Activated CD4-positive, alpha-beta T cell treated with anti-CD3 and anti-CD28 coated beads for 1 hour (primary cell): ENCODE data around the gene WDR18.
"Not testable (repeated sequence)": the region's sequence is repeated elsewhere in the genome, so short reads cannot be mapped to it uniquely, and the experiment has no call there.

ENCODE experiments used
- DNase-seq: peaks from one replicate; pipeline ENCODE4 v3.0.0-alpha.2; 2020

Gene WDR18

DNA sequence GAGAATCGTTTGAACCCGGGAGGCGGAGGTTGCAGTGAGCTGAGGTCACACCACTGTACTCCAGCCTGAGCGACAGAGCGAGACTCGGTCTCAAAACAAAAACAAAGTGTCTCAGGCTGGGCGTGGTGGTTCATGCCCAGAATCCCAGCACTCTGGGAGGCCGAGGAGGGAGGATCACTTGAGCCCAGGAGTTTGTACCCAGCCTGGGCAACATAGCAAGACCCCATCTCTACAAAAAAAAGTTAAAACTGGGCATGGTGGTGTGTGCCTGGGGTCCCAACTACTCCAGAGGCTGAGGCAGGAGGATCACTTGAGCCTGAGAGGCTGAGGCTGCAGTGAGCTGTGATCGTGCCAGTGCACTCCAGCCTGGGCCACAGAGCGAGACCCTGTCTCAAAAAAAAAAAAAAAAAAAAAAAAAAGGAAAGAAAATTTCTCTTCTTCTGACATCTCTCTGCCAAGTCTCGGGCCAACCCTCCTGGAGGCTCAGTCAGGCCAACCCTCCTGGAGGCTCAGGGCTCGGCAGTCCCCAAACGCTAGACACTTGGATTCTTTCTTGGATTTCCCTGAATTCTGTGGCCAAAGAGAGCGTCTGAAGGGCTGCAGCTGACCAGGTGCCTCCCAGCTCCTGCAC is 32.0 kb upstream of the WDR18 start:
- DNase-seq: no peak

GRCh38 chr19:952680-953444 is 31.3 kb upstream of the WDR18 start:
- DNase-seq: no peak

DNA sequence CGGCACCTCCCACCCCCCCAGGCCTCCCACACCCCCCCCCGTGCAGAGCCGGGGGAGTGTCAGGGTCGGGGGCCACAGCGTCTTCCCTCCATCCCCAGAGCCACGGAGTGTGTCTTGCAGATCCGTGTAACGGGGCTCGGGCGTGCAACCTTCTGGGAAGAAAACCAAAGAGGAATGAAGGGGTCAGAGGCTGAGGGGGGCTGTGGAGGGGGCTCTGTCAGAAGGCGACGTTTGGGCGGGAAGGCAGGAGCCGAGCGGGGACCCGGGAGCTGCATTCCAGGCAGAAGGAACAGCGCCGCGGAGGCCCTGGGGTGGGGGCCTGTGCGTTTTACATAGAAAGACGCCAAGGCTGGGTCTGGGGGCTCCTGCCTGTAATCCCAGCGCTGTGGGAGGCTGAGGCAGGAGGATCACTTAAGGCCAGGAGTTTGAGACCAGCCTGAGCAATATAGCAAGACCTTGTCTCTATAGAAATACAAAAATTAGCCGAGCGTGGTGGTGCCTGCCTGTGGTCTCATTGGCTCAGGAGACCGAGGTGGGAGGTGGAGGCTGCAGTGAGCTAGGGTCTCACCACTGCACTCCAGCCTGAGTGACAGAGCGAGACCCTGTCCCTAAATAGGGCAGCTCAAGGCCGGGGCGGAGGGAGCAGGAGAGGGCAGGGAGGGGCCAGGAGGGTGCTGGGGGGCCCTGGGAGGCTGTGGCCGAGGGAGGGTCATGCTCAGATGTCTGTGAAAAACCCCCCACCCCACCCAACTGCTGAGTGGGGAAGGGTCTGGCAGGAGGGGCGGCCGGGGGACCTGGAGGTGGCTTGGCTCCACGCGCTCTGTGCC is 30.5 kb upstream of the WDR18 start:
- DNase-seq: no peak

GRCh38 chr19:954272-954671 is 29.9 kb upstream of the WDR18 start:
- no peak for DNase-seq

- DNase-seq: no peak
Observed at GRCh38 chr19:954672-955494, 29.3 kb upstream of the WDR18 start.

DNA sequence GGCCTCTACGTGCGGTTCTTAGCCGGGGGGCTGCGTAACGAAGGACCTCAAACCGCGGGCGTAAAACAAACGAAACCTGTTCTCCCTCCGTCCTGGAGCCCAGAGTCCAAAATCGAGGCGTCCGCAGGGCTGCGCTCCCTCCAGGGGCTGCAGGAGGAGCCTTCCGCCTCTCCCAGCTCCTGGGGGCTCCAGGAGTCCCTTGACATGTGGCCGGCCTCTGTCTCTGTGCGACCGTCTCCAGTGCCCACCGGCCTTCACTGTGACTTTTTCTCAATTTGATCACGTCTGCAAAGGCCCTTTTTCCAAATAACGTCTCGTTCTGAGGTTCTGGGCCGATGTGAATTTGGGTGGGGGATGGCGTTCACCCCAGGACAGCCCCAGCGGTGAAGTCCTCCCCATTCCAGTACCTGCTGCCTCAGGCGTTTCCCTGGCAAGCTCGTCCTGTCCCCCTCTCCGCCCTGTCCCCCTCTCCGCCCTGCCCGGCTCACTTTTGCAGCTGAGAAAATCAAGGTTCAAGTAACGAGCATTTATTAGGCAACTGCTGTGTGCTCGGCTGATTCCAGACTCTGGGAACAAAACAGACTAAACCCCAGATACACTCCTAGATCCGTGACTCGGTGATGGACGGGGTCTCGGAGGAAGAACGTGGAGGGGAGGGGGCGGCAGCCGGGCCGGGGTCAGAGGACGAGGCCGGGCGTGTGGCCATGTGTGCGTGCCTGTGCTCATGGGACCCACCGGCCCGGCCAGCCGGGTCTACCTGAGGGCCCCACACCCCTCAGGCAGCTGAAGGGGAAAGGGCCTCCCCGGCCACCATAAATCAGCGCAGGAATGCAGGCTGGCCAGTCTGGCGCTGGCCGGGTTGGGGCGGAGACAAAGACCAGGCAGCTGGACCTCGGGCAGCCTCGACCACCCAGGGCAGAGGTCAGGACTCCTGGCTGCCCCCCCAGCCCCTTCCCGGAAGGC is 28.1 kb upstream of the WDR18 start:
- no peak for DNase-seq

DNA sequence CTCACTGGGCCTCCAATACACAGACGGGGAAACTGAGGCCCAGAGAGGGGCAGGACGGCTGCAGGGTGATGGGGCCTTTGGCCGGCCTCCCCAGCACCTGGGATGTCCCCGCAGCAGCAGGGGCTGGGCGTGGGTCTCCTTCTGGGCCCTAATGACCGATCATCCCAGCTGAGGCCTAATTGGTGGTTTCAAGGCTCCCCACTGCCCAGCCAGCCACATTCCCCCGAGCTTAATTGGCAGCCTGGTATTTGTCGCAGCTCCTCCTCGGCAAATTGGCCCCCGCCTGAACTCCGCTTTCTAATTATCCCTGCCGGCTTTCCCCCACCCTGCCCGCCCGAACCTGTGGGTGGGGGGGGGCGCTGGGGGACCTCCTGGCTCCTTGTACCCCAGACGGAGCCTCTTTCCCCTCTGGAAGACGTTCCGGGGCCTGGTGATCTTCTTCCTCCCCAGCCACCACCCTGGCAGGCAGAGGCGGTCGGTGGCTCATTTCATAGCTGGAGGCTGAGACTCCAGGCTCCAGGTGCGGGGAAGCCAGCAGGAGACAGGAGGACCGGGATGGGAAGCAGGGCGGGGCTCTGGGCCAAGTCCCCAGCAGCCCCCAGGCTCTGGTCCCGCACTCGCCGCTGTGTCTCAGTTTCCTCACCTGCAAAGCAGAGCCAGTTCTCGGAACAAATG is 27.2 kb upstream of the WDR18 start:
- no peak for DNase-seq

GRCh38 chr19:957578-957977 is 26.6 kb upstream of the WDR18 start:
- DNase-seq: not testable (repeated sequence)

DNA sequence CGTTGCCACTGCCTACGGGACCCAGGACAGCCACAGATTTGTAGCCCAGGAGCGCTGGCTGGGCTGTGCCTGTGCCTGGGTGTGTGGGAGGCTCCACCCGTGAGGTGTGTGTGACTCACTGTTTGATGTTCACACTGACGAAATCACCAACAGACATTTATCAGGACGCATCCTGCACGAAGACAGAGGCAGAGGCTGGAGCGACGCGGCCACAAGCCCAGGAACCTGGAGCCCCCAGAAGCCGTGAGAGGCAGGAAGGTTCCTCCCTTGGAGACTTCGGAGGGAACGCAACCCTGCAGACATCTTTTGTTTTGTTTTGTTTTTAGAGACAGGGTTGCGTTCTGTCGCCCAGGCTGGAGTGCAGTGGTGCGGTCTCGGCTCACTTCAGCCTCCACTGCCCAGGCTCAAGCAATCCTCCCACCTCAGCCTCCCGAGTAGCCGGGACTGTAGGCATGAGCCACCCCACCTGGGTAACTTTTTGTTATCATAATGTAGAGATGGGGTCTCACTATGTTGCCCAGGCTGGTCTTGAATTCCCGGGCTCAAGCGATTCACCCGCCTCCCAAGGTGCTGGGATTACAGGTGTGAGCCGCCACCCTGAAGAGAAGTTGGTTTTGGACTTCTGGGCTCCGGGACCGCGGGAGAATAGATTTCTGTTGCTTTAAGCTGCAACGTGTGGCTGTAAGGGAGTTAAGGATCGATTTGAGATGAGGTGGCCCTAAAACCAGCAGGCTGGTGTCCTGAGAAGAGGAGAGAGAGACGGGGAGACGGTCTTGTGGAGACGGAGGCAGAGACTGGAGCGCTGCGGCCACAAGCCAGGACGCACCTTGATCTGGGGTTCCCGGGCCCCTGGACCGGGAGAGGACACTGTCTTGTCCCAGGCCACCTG is 24.9 kb upstream of the WDR18 start:
- DNase-seq: no peak

GRCh38 chr19:960020-960419 is 24.1 kb upstream of the WDR18 start:
- DNase-seq: no peak

DNA sequence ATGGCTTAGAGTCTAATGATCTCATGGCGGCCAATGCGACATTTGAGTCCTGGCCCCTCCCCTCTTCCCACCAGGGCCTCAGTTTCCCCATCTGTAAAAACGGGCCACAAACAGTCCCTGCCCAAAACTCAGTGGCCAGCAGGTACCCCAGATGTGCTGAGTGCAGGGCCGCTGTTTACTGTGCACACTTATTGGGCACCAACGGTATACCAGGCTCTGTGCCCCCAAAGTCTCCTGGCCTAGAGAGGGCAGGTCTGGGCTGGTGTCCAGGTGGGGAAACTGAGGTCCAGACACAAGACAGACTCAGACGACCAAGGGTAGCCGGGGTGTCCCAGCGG is 23.6 kb upstream of the WDR18 start:
- DNase-seq: no peak

DNA sequence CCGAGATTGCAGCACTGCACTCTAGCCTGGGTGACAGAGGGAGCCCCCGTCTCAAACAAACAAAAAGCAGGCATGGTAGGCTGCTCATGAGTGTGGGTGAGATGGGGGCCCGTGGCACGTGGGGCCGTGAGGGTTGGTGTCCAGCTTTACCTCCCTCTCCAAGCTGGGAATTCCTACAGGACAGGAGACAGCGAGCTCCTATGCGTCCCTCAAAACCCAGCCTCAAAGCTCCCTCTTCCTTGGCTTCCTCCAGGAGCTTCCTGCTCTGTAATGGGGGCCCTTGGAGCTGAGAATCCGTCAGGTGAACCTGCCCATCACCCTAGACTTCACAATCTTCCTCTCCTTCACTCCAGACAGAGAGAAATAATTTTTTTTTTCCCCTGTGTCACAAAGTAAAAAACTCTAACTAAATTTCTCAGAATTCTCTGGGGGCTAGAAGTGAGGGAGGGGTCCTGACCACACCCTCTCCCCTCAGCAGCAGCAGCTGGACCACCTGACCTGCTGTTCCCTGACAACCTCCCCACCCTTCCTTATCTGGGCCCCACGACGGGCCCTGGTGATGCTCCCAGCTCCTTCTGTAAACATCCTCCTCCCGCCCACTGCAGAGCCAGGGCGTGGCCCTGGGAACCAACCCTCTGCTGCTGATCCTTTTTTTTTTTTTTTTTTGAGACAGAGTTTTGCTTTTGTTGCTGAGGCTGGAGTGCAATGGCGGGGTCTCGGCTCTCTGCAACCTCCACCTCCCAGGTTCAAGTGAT is 22.1 kb upstream of the WDR18 start:
- no peak for DNase-seq

- DNase-seq: no peak
Observed at GRCh38 chr19:962683-963400, 21.3 kb upstream of the WDR18 start.

- DNase-seq: no peak
Observed at GRCh38 chr19:963486-963951, 20.6 kb upstream of the WDR18 start.

DNA sequence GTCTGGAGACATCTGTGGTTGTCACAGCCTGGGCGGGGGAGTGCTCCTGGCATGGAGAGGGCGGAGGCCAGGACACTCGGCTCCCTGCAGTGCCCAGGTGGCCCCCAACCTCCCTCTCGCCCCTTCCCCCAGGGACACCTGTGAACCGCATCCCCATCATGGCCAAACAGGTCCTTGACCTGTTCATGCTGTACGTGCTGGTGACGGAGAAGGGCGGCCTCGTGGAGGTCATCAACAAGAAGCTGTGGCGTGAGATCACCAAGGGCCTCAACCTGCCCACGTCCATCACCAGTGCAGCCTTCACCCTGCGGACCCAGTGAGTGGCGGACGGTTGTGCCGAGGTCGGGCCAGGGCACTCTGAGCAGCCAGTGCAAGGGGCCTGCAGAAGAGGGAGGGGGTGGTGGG is 20.0 kb upstream of the WDR18 start:
- no peak for DNase-seq

- no peak for DNase-seq
Observed at GRCh38 chr19:964761-965694, 19.1 kb upstream of the WDR18 start.

GRCh38 chr19:966485-967088 is 17.6 kb upstream of the WDR18 start:
- DNase-seq: no peak
